Gastroesophageal sphincter (tissue), 3 donors: ENCODE results near the gene VPS37D.

Experiments
- EP300 ChIP-seq: sonication (generic); formaldehyde crosslinking; IDR thresholded peaks from one replicate; pipeline ENCODE4 v1.6.1; 2017; ENCODE audit warnings: antibody characterized with exemption, mild to moderate bottlenecking
- POLR2A ChIP-seq, 2 donors: fragments of 450-650 bp; IDR thresholded peaks; one replicate each; pipeline ENCODE4 v1.6.1; 2017; ENCODE audit warnings: antibody characterized with exemption in 2 of 2, mild to moderate bottlenecking in 2 of 2, moderate library complexity in 1 of 2
- POLR2AphosphoS5 ChIP-seq: sonication (generic); formaldehyde crosslinking; IDR thresholded peaks from one replicate; pipeline ENCODE4 v1.6.1; 2017; ENCODE audit warnings: antibody characterized with exemption
- TF ChIP-seq, protein P1 (sequence below), 4 experiments: fragments of 200-600 bp in 2 of 4; fragments of 450-650 bp in 2 of 4; sonication (generic) in 1 of 4; IDR thresholded peaks; one replicate each; pipeline ENCODE4 v1.5.1; 2017 to 2019; ENCODE audit warnings: antibody characterized with exemption in 4 of 4, mild to moderate bottlenecking in 2 of 4, moderate library complexity in 2 of 4

DNA sequence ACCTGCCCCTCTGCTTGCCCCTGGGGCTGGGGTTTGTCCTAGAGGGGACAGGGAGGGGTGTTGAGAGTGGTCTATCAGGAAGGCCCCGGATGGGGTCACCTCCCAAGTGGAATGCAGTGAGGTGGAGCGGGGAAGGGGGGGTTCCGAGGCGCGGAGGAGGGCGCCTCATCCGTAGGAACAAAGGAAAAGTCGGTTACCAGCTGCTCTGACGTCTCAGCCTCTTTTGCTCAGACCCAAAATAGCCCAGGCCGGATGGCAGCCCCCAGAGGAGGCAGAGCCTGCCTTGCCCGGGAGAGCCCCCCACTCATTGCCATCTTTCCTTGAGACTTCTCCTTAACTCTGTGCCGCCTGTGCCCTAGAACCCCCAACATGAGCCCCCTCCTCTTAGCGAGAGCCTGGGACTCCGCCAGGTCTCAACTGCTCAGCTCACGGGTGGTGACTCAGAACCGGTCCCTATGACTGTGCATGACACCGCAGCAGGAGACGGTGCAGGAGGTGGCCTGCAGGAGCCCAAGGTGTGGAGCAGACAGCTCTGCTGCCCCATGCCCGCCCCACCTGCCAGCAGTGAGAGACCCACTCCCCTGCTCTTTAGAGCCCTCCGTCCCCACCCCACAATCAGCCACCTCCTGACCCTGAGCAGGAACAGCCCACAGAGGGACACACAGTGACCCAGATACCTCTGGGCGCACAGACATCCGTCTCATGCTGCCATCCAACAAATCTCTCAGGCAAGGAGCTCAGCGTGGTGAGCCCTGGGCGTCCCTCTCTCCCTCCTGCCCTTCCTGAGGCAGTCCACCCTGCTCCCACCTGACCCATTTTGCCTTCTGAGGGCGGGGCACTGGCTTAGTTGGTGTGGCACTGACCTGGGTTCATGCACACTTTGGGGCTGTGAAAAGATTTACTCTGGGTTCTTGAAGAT lies 38.8 kb downstream of the VPS37D start:
- TF ChIP-seq POLR2AphosphoS5 (no peak), POLR2A (IDR thresholded peaks at IDR 0.05) (no peak), EP300 (no peak)
- TF ChIP-seq, protein P1, sequence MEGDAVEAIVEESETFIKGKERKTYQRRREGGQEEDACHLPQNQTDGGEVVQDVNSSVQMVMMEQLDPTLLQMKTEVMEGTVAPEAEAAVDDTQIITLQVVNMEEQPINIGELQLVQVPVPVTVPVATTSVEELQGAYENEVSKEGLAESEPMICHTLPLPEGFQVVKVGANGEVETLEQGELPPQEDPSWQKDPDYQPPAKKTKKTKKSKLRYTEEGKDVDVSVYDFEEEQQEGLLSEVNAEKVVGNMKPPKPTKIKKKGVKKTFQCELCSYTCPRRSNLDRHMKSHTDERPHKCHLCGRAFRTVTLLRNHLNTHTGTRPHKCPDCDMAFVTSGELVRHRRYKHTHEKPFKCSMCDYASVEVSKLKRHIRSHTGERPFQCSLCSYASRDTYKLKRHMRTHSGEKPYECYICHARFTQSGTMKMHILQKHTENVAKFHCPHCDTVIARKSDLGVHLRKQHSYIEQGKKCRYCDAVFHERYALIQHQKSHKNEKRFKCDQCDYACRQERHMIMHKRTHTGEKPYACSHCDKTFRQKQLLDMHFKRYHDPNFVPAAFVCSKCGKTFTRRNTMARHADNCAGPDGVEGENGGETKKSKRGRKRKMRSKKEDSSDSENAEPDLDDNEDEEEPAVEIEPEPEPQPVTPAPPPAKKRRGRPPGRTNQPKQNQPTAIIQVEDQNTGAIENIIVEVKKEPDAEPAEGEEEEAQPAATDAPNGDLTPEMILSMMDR (IDR thresholded peaks at IDR 0.05): no peak
